NCI-H146 treated with DMSO at 0.1 percent for 48 hours (cell line): ENCODE measurements around the gene SGCA.

Experiments used
- DNase-seq: peaks from one replicate; lab custom pipeline; 2025; ENCODE audit not compliant: unreplicated experiment; lab: John Stamatoyannopoulos, UW

Gene SGCA

GRCh38 chr17:50181591-50182560 lies 16.1 kb downstream of the SGCA start:
- no peak for DNase-seq

GRCh38 chr17:50182783-50183420 lies 17.1 kb downstream of the SGCA start:
- DNase-seq: no peak

GRCh38 chr17:50183421-50183994 lies 17.7 kb downstream of the SGCA start:
- no peak for DNase-seq

GRCh38 chr17:50184064-50184463 lies 18.3 kb downstream of the SGCA start:
- no peak for DNase-seq

GRCh38 chr17:50184611-50185398 lies 19.0 kb downstream of the SGCA start:
- no peak for DNase-seq

GRCh38 chr17:50185631-50186471 lies 20.0 kb downstream of the SGCA start:
- no peak for DNase-seq

GRCh38 chr17:50186661-50187393 lies 21.0 kb downstream of the SGCA start:
- no peak for DNase-seq

GRCh38 chr17:50187394-50187725 lies 21.6 kb downstream of the SGCA start:
- DNase-seq: no peak

GRCh38 chr17:50187751-50188530 lies 22.1 kb downstream of the SGCA start:
- no peak for DNase-seq

GRCh38 chr17:50188531-50188920 lies 22.7 kb downstream of the SGCA start:
- no peak for DNase-seq

GRCh38 chr17:50188921-50189549 lies 23.2 kb downstream of the SGCA start:
- no peak for DNase-seq

- no peak for DNase-seq
Observed at GRCh38 chr17:50189550-50190292, 23.9 kb downstream of the SGCA start.

- DNase-seq: no peak
Observed at GRCh38 chr17:50190293-50190602, 24.4 kb downstream of the SGCA start.

- DNase-seq: no peak
Observed at GRCh38 chr17:50190603-50191358, 25.0 kb downstream of the SGCA start.

GRCh38 chr17:50191359-50192143 lies 25.7 kb downstream of the SGCA start:
- no peak for DNase-seq

- no peak for DNase-seq
Observed at GRCh38 chr17:50192144-50192617, 26.4 kb downstream of the SGCA start.
